SU-DHL-6 (cell line): ENCODE measurements around the gene POTEB2.
"Not testable (repeated sequence)": the region's sequence is repeated elsewhere in the genome, so short reads cannot be mapped to it uniquely, and the experiment has no call there.

Experiments used
- H2AFZ ChIP-seq: fragments of 200-600 bp; sonication (generic); 2 replicates; pipeline ENCODE4 v1.6.1; 2014; ENCODE audit warnings: low read depth, mild to moderate bottlenecking, moderate library complexity, mixed read lengths, antibody characterized with exemption, low read length; ENCODE audit not compliant: severe bottlenecking
- H3F3A ChIP-seq: fragments of 200-600 bp; shearing (Covaris generic); 2 replicates; pipeline ENCODE4 v1.6.0; 2016; ENCODE audit warnings: antibody characterized with exemption, mild to moderate bottlenecking; ENCODE audit not compliant: insufficient read depth
- H3K27ac ChIP-seq: fragments of 200-600 bp; sonication (generic); 2 replicates; pipeline ENCODE4 v1.5.1; 2016; ENCODE audit warnings: low read depth, mild to moderate bottlenecking, low read length, moderate library complexity, mixed read lengths
- H3K27me3 ChIP-seq: fragments of 200-600 bp; sonication (generic), shearing (Covaris generic); 2 replicates; pipeline ENCODE4 v1.6.0; 2014; ENCODE audit warnings: mild to moderate bottlenecking, low read length
- H3K36me3 ChIP-seq: fragments of 200-600 bp; sonication (generic); 2 replicates; pipeline ENCODE4 v1.6.1; 2014; ENCODE audit warnings: mild to moderate bottlenecking, low read length, mixed read lengths
- H3K4me2 ChIP-seq: fragments of 300-600, 200-600 bp; shearing (Covaris generic), sonication (generic); 2 replicates; pipeline ENCODE4 v1.6.0; 2014; ENCODE audit warnings: low read length, low read depth, mild to moderate bottlenecking; ENCODE audit not compliant: poor library complexity, severe bottlenecking
- H3K4me3 ChIP-seq: fragments of 200-600 bp; sonication (generic); 2 replicates; pipeline ENCODE4 v1.5.1; 2014; ENCODE audit warnings: antibody characterized with exemption, low read length, mild to moderate bottlenecking, mixed read lengths; ENCODE audit not compliant: insufficient read depth, poor library complexity, severe bottlenecking
- H3K79me2 ChIP-seq: fragments of 200-600 bp; sonication (generic); 2 replicates; pipeline ENCODE4 v1.6.1; 2014; ENCODE audit warnings: mild to moderate bottlenecking, low read length, moderate library complexity; ENCODE audit not compliant: insufficient read depth
- H3K9ac ChIP-seq: fragments of 200-600 bp; sonication (generic); 2 replicates; pipeline ENCODE4 v1.7.0; 2014; ENCODE audit warnings: mild to moderate bottlenecking, low read length
- H3K9me2 ChIP-seq: fragments of 200-600 bp; sonication (generic); replicated peaks from 2 replicates; pipeline ENCODE4 v1.6.1; 2014; ENCODE audit warnings: low read length; ENCODE audit not compliant: insufficient read depth
- H3K9me3 ChIP-seq: fragments of 200-600 bp; sonication (generic); 2 replicates; pipeline ENCODE4 v1.6.1; 2014; ENCODE audit warnings: low read length, mixed read lengths; ENCODE audit not compliant: insufficient read depth
- H4K20me1 ChIP-seq: fragments of 200-600 bp; sonication (generic); 2 replicates; pipeline ENCODE4 v1.6.1; 2014; ENCODE audit warnings: low read depth, mild to moderate bottlenecking, antibody characterized with exemption, low read length, moderate library complexity, mixed read lengths

Gene POTEB2

DNA sequence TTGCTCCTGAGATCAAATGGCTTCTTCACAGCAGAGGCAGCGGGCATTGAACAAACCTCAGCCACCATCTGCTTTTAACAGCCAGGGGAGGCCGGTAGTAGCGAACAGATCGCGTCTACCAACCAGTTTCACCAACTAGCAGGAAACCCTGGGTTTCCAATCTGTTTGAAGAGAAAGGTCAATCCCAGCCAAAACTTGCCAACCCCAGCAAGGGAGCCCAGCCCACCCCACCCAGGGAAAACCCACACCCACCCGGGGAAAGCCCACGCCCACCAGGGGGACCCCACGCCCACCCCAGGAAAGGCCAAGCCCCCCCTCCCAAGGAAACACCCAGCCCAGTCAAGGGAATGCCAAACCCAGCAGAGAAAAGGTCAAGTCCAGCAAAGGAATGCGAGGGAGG, at the start of gene POTEB2:
Gene POTEB2, minus strand, starts transcription at position 101 of the 400 bp plus-strand sequence. Its CDS starts 33 bp downstream, at position 68.
- H3K27ac ChIP-seq, H3K36me3 ChIP-seq, H3K4me3 ChIP-seq, H3F3A ChIP-seq, H3K9ac ChIP-seq, H4K20me1 ChIP-seq, H3K79me2 ChIP-seq, H3K9me2 ChIP-seq, H3K9me3 ChIP-seq, H2AFZ ChIP-seq, H3K4me2 ChIP-seq, H3K27me3 ChIP-seq: not testable (repeated sequence)

DNA sequence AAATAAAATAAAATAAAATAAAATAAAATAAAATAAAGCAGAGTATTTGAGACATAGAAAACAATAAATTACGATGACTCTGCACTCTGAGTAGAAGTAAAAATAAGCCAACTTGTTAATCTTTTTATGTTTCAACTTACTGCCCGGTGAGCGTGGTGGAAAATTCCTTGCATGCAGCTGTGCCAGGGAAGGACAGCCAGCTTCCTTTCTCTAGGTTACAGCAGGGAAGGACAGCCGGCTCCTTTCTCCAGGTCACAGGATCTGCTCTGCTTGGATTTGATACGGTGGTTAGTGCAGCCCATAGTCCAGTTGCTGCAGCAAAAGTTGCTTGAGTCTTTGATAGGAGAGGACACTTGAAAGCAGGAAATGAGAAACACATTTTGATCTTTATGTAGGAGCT, 13.8 kb upstream of the POTEB2 start:
- H2AFZ ChIP-seq, H3K9me2 ChIP-seq, H3K9ac ChIP-seq, H3F3A ChIP-seq, H3K27ac ChIP-seq, H3K9me3 ChIP-seq, H4K20me1 ChIP-seq, H3K4me2 ChIP-seq, H3K36me3 ChIP-seq, H3K4me3 ChIP-seq, H3K27me3 ChIP-seq, H3K79me2 ChIP-seq: not testable (repeated sequence)

DNA sequence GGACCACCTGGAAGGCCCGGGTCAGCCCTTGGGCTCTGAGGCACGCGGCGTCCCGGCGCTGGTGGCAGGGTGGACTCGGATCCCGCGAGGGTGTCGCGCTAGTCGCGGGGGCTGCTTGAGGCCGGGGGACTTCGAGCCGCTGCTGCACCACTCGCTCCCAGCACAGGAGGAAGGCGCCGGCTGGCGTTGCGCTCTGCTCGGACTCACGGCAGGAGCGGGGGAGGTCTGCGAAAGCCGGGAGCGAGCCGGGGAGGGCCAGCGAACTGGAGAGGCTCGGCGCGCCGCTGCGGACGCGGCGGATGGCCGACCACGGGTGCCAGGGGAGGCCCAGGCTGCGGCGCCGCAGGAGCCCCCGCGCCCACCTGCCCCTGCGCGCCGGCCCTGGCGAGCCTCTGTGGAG, 12.3 kb upstream of the POTEB2 start:
- H3K9me3 ChIP-seq, H3K36me3 ChIP-seq, H3F3A ChIP-seq, H2AFZ ChIP-seq, H3K79me2 ChIP-seq, H3K9me2 ChIP-seq, H3K4me2 ChIP-seq, H3K4me3 ChIP-seq, H3K27me3 ChIP-seq, H3K27ac ChIP-seq, H4K20me1 ChIP-seq, H3K9ac ChIP-seq: not testable (repeated sequence)

DNA sequence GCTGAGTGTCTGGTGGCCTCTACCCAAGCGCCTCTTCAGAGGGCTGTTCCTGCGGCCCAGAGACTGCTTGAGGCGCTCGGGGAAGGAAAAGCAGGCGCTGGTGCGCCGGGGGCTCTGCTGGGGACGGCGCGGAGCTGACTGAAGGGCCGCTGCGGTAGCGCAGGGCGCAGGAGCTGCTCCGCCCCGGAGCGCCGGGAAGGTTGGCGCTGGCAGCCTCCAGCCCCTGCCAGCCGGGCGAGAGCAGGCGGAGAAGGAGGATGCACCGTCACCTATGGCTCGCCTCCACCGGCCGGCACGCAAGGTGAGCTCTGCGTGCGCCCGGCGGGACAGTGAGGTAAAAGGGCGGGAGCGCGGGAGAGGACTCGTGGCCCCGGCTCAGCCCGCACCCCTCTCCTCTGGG, 11.7 kb upstream of the POTEB2 start:
- not testable (repeated sequence) for H3K79me2 ChIP-seq

More for the DNA sequence above, 11.7 kb upstream of the POTEB2 start:
- H3K9me2 ChIP-seq, H3K27ac ChIP-seq, H3K9ac ChIP-seq, H3K36me3 ChIP-seq, H3K27me3 ChIP-seq, H3F3A ChIP-seq, H2AFZ ChIP-seq, H3K4me3 ChIP-seq, H4K20me1 ChIP-seq, H3K9me3 ChIP-seq, H3K4me2 ChIP-seq: not testable (repeated sequence)
